Ishikawa (cell line): ENCODE measurements around the gene FIBCD1.

ENCODE experiments used
- CEBPB ChIP-seq: IDR thresholded peaks from 2 replicates; pipeline ENCODE4 v1.6.1; 2012
- CREB1 ChIP-seq: IDR thresholded peaks from 2 replicates; pipeline ENCODE4 v1.6.1; 2012; ENCODE audit warnings: low read depth
- EGR1 ChIP-seq: IDR thresholded peaks from 2 replicates; pipeline ENCODE4 v1.6.1; 2012
- EP300 ChIP-seq: IDR thresholded peaks from 2 replicates; pipeline ENCODE4 v1.6.1; 2012; ENCODE audit warnings: borderline replicate concordance
- FOXM1 ChIP-seq: IDR thresholded peaks from 2 replicates; pipeline ENCODE4 v1.6.1; 2012; ENCODE audit warnings: low read depth, borderline replicate concordance
- MAX ChIP-seq: IDR thresholded peaks from 2 replicates; pipeline ENCODE4 v1.6.1; 2012
- NFIC ChIP-seq: IDR thresholded peaks from 2 replicates; pipeline ENCODE4 v1.6.1; 2012
- RAD21 ChIP-seq: IDR thresholded peaks from 2 replicates; pipeline ENCODE4 v1.6.1; 2012; ENCODE audit warnings: low read depth
- REST ChIP-seq: IDR thresholded peaks from 2 replicates; pipeline ENCODE4 v1.6.1; 2012; ENCODE audit warnings: low read depth, mild to moderate bottlenecking
- TAF1 ChIP-seq: IDR thresholded peaks from 2 replicates; pipeline ENCODE4 v1.6.1; 2012; ENCODE audit warnings: low read depth, mild to moderate bottlenecking
- TCF12 ChIP-seq: IDR thresholded peaks from 2 replicates; pipeline ENCODE4 v1.6.1; 2012; ENCODE audit warnings: low read depth
- USF1 ChIP-seq: IDR thresholded peaks from 2 replicates; pipeline ENCODE4 v1.6.1; 2012
- YY1 ChIP-seq: IDR thresholded peaks from 2 replicates; pipeline ENCODE4 v1.6.1; 2012; ENCODE audit warnings: low read depth

GRCh38 chr9:130974697-130975096 is 35.6 kb upstream of the FIBCD1 start:
- TF ChIP-seq USF1 (no peak), EP300 (no peak), MAX (no peak), NFIC (no peak), FOXM1 (no peak), CEBPB (no peak), EGR1 (no peak), TAF1 (no peak), CREB1 (no peak), YY1 (no peak), RAD21 (no peak), REST (no peak), TCF12 (no peak)
